ENCODE measurements around the gene TSPAN18. TPM values are rescaled to one million over a fixed set of nuclear protein-coding genes. Genes with fewer than 3 reads are reported as not detected.
A peak's percentile ranks its signal among the peaks of the same experiment; 100 is the strongest.
"Not testable (repeated sequence)": the region's sequence is repeated elsewhere in the genome, so short reads cannot be mapped to it uniquely, and the experiment has no call there.

TSPAN18 gene
- total and polyA plus RNA-seq, 2 experiments from 2014 or later: 68.6 to 82.8 TPM

DNA sequence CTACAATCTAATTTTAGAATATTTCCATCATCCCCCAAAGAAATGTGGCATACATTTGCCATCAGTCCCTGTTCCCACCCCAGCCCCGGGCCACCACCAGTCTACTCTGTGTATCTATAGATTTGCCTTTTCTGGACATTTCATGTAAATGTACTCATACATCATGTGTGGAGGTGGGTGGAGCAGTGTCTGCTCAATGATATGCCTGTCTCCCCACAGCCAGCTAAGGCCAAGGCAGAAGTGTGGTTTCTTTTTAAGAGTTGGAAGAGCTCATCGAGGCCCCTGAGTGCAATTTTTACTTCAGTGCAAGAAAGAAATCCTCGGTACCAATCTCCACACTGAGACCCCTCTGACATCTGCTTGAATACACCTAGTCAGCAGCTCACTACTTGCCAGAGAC lies 143.4 kb downstream of the TSPAN18 start:
- Histone ChIP-seq H3K27ac (peak overlapping the region; percentile 58), H3K36me3 (no peaks in the 10 kb centered on the region), H3K4me1 (ENCODE audit: low read depth) (peaks cover 3% of the 10 kb centered on the region), H3K4me3 (no peak overlapping the region), H3K27me3 (no peaks in the 10 kb centered on the region), H3K9me3 (ENCODE audit: low read depth) (no peaks in the 10 kb centered on the region)
- TF ChIP-seq, protein P1, sequence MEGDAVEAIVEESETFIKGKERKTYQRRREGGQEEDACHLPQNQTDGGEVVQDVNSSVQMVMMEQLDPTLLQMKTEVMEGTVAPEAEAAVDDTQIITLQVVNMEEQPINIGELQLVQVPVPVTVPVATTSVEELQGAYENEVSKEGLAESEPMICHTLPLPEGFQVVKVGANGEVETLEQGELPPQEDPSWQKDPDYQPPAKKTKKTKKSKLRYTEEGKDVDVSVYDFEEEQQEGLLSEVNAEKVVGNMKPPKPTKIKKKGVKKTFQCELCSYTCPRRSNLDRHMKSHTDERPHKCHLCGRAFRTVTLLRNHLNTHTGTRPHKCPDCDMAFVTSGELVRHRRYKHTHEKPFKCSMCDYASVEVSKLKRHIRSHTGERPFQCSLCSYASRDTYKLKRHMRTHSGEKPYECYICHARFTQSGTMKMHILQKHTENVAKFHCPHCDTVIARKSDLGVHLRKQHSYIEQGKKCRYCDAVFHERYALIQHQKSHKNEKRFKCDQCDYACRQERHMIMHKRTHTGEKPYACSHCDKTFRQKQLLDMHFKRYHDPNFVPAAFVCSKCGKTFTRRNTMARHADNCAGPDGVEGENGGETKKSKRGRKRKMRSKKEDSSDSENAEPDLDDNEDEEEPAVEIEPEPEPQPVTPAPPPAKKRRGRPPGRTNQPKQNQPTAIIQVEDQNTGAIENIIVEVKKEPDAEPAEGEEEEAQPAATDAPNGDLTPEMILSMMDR (IDR thresholded peaks at IDR 0.05; ENCODE audit: low read depth, low read length): no peak
- DNase-seq (ENCODE audit: low read depth in 1 of 2, low spot score in 1 of 2): no peak

DNA sequence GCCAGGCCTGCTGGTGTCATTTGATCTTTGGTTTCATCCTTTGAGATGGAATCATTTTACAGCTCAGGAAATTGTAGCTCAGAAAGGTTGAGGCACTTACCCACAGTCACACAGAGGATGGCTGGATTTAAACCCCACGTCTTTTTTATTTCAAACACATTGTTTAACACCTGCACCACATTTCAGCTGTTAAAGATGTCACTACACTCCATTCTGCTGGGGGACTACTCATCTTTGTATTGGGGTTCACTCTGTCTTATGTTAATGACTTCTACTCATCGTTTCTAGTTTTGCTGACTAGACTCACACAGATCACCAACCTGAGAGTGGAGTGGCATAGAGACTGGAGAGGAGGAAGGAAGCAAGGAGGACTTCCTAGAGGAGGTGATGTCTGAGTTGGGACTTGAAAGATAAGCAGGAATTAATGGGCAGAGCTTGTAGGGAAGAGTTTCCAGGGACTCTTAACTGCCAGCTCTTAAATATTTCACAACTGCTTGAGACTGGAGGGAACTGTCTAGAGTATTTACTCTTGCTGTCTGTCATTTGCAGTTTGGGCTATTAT lies 143.9 kb downstream of the TSPAN18 start:
- Histone ChIP-seq H3K4me3 (no peak overlapping the region), H3K36me3 (no peaks in the 10 kb centered on the region), H3K27ac (peak overlapping the region; percentile 58), H3K27me3 (no peaks in the 10 kb centered on the region), H3K9me3 (ENCODE audit: low read depth) (no peaks in the 10 kb centered on the region), H3K4me1 (ENCODE audit: low read depth) (peaks cover 3% of the 10 kb centered on the region)
- DNase-seq (ENCODE audit: low read depth in 1 of 2, low spot score in 1 of 2): no peak
- TF ChIP-seq, protein P1 (IDR thresholded peaks at IDR 0.05; ENCODE audit: low read depth, low read length): no peak

DNA sequence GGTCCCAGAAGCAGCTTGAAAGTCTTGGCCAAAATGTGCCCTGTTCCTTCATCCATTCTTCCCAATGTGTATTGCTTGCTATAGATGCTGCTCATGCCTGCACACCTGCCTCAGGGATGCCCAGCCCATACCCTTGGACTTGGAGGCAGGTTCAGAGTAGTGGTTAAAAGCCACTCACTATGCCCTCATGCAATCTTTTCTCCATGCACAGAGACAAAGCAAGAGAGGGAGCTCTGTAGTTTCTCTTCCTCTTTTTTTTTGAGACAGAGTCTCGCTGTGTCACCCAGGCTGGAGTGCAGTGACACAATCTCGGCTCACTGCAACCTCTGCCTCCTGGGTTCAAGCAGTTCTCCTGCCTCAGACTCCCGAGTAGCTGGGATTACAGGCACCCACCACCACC lies 144.9 kb downstream of the TSPAN18 start:
- not testable (repeated sequence) for H3K4me1 ChIP-seq (ENCODE audit: low read depth); H3K27ac ChIP-seq; H3K9me3 ChIP-seq (ENCODE audit: low read depth)

DNA sequence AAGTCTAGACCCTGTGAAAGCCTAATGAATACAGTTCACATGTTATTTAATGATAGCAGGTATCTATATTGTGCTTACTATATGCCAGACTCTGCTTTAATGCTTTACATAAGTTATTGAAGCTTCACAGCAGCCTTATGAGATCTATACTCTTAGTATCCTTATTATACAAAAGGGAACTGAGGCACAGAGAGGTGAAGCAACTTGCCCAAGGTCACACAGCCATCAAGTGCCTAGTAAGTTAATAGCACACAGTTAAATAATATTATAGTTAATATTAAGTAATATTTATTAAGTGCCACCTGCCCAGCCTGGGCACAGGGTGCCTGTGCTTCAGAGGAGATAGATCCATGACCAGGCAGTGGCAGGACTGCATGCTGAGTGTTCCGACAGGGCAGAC lies 145.8 kb downstream of the TSPAN18 start:
- Histone ChIP-seq H3K27me3 (no peaks in the 10 kb centered on the region), H3K4me1 (ENCODE audit: low read depth) (peaks cover 3% of the 10 kb centered on the region), H3K36me3 (no peaks in the 10 kb centered on the region), H3K27ac (no peak overlapping the region), H3K4me3 (no peak overlapping the region), H3K9me3 (ENCODE audit: low read depth) (no peaks in the 10 kb centered on the region)
- TF ChIP-seq, protein P1 (IDR thresholded peaks at IDR 0.05; ENCODE audit: low read depth, low read length): no peak
- no peak for DNase-seq (ENCODE audit: low read depth in 1 of 2, low spot score in 1 of 2)

More for the DNA sequence above, 144.9 kb downstream of the TSPAN18 start:
- H3K36me3 ChIP-seq; H3K4me3 ChIP-seq; H3K27me3 ChIP-seq; DNase-seq (ENCODE audit: low read depth in 1 of 2, low spot score in 1 of 2): not testable (repeated sequence)

DNA sequence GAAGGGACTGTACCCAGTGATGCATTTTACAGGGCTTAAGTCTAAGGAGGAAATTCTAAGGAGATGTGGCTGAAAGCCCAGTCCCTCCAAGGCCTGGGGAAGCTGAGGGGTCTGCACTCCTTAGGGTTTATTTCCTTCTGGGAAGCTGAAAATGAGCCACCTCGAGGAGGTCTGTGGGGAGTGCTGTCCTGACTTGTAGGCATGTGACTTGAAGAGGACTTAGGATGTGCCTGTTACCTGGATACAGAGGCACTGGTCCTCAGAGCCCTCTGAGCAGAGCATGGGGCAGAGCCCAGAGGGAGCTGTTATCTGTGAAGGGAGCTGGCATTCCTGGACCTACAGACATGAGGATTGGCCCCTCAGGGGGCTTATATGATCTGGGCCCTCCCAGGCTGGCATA lies 146.8 kb downstream of the TSPAN18 start:
- Histone ChIP-seq H3K4me3 (no peak overlapping the region), H3K27me3 (no peaks in the 10 kb centered on the region), H3K4me1 (ENCODE audit: low read depth) (peaks cover 7% of the 10 kb centered on the region), H3K9me3 (ENCODE audit: low read depth) (no peaks in the 10 kb centered on the region), H3K36me3 (no peaks in the 10 kb centered on the region), H3K27ac (no peak overlapping the region)
- DNase-seq (ENCODE audit: low read depth in 1 of 2, low spot score in 1 of 2): no peak
- TF ChIP-seq, protein P1 (IDR thresholded peaks at IDR 0.05; ENCODE audit: low read depth, low read length): no peak

DNA sequence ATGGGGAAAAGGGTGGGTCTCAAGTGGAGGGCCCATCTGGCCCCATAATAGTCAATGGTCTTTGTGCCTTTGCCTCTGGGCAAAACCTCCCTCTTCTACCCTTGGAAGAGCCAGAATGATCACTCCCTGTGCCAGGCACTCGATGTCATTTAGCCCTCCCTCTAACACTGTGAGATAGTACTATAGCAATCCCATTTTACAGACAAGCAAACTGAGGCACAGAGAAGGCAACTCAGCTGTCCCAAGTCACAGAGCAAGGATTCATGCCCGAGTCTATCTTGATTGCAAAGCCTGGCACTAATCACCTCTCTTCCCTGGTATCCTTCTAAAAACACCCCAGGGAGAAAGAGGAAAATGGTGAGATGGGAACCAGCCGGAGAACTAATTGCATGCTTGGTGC lies 147.5 kb downstream of the TSPAN18 start:
- TF ChIP-seq, protein P1 (IDR thresholded peaks at IDR 0.05; ENCODE audit: low read depth, low read length): no peak
- H3K27me3 ChIP-seq: no peaks in the 10 kb centered on the region
- H3K27ac ChIP-seq: no peak overlapping the region
- H3K4me1 ChIP-seq (ENCODE audit: low read depth): peaks cover 7% of the 10 kb centered on the region
- no peaks in the 10 kb centered on the region for H3K36me3 ChIP-seq
- DNase-seq (ENCODE audit: low read depth in 1 of 2, low spot score in 1 of 2): no peak
- no peak overlapping the region for H3K4me3 ChIP-seq
- H3K9me3 ChIP-seq (ENCODE audit: low read depth): no peaks in the 10 kb centered on the region

All from cardiac muscle cell (in vitro differentiated cells and primary cell).